Psoas muscle (tissue), 8 donors: ENCODE results near the gene PLEKHG5. TPM values are rescaled to one million over a fixed set of nuclear protein-coding genes. Genes with fewer than 3 reads are reported as not detected.
"Not testable (repeated sequence)": the region's sequence is repeated elsewhere in the genome, so short reads cannot be mapped to it uniquely, and the experiment has no call there.

Experiments used
- ATAC-seq, 4 donors: fragments of 200-7000 bp; cut with Tn5 transposase; one replicate each; pipeline ENCODE4 v1.9.1; 2020; ENCODE audit warnings: moderate library complexity in 3 of 4, mild to moderate bottlenecking in 2 of 4
- DNase-seq, 2 donors: peaks; one replicate each; pipeline ENCODE4 v3.0.0-alpha.2; 2020
- H3K27ac ChIP-seq: fragments of 200-600 bp; one replicate; pipeline ENCODE4 v1.8.0; 2022
- H3K27me3 ChIP-seq, 3 donors: fragments of 200-600 bp in 1 of 3; one replicate each; pipeline versions ENCODE4 v1.6.1 to v1.8.0; 2013 to 2022; ENCODE audit warnings: low read length in 2 of 3, mild to moderate bottlenecking in 2 of 3, moderate library complexity in 1 of 3; ENCODE audit not compliant: insufficient read depth in 3 of 3
- H3K36me3 ChIP-seq, 2 donors: fragments of 200-600 bp in 1 of 2; one replicate each; pipeline versions ENCODE4 v1.6.1 to v1.8.0; 2013 to 2022; ENCODE audit warnings: low read depth in 1 of 2, mild to moderate bottlenecking in 1 of 2, moderate library complexity in 1 of 2; ENCODE audit not compliant: insufficient read depth in 1 of 2
- H3K4me1 ChIP-seq: fragments of 200-600 bp; one replicate; pipeline ENCODE4 v1.8.0; 2022
- H3K4me3 ChIP-seq: fragments of 200-600 bp; one replicate; pipeline ENCODE4 v1.8.0; 2022; ENCODE audit warnings: mild to moderate bottlenecking
- H3K9me3 ChIP-seq: fragments of 200-600 bp; one replicate; pipeline ENCODE4 v1.8.0; 2022
- WGBS, 3 donors: extraction: QIAGEN DNeasy Blood & Tissue Kit; methylation state at CpG; one replicate each; pipeline versions ENCODE4 v1.1.6 to v1.1.7; 2013; 5-methylcytosine and 5-hydroxymethylcytosine counted together
- intact Hi-C, 2 donors: fragments of 100-400 bp; cut with DNase I; formaldehyde crosslinking; loops; one replicate each; pipeline versions ENCODE4 v1.11.0 to v1.14.2; 2022
- polyA plus RNA-seq, 3 donors: library from polyadenylated mRNA; stranded (reverse); fragments of 200-250 nt; gene quantifications; one replicate each; pipeline ENCODE4 v1.2.3, GENCODE V29; 2013
- total RNA-seq, 4 donors: library from RNA; stranded (reverse); fragmentation: NEBNext Ultra II Directional in 2 of 4; extraction: Animal tissue kit (Norgen Biotek cat#: 25700) in 2 of 4; gene quantifications; one replicate each; pipeline versions ENCODE4 v1.2.1 to v1.2.4, GENCODE V29; 2021 to 2023
- TF ChIP-seq, protein P1 (sequence below): fragments of 200-600 bp; IDR thresholded peaks from one replicate; pipeline ENCODE4 v1.8.0; 2022; ENCODE audit warnings: antibody characterized with exemption
- donor health status: healthy with polysubstance abuse.
- donor health status: DM: no; HTN: no; CAD: no; lungs with moderate emphysema.
- donor health status: Bipolar disorder and iron deficiency.
- donor health status: healthy.
- donor health status: DM: yes; HTN: yes; CAD: no.
- donor health status: DM: no; HTN: no; CAD: no.
- donor health status: DM: no; HTN: no; CAD: no.
- donor health status: DM: yes; HTN: yes; CAD: no.

PLEKHG5 gene
- total and polyA plus RNA-seq, 7 donors, result 1.5 to 3.3 (median 2.6) TPM

DNA sequence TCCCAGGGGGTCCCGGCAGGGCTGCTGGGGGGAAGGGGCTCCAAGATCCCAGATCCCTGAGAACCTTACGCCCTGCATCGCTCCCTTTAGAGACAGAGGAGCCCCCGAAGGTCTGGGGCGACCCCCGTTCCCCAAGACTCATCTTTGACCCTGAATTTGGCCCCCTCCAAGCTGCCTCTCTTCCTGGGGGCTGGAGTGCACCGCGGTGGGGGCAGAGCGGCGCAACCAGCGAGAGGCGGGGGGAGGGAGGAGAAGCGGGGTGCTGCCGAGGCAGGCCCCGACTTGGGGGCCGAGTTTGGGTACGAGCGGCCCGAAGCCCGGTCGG, 5.4 kb upstream of the PLEKHG5 start:
- H3K36me3 ChIP-seq, result no peaks in the 10 kb centered on the region
- DNase-seq (no peak), ATAC-seq (no peak)
- no peak overlapping the region for H3K27ac ChIP-seq
- H3K9me3 ChIP-seq, result no peaks in the 10 kb centered on the region
- peaks cover 12% of the 10 kb centered on the region for H3K4me1 ChIP-seq
- 7 to 17% (median 9%) methylated on average over 6 to 20 of the region's 21 CpGs for WGBS, 3 donors
- intact Hi-C loops, result no loop called here
- H3K27me3 ChIP-seq, result peaks cover 0 to 24% (median 4%) of the 10 kb centered on the region in 3 donors
- TF ChIP-seq, protein P1, sequence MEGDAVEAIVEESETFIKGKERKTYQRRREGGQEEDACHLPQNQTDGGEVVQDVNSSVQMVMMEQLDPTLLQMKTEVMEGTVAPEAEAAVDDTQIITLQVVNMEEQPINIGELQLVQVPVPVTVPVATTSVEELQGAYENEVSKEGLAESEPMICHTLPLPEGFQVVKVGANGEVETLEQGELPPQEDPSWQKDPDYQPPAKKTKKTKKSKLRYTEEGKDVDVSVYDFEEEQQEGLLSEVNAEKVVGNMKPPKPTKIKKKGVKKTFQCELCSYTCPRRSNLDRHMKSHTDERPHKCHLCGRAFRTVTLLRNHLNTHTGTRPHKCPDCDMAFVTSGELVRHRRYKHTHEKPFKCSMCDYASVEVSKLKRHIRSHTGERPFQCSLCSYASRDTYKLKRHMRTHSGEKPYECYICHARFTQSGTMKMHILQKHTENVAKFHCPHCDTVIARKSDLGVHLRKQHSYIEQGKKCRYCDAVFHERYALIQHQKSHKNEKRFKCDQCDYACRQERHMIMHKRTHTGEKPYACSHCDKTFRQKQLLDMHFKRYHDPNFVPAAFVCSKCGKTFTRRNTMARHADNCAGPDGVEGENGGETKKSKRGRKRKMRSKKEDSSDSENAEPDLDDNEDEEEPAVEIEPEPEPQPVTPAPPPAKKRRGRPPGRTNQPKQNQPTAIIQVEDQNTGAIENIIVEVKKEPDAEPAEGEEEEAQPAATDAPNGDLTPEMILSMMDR, result no peak
- peak overlapping the region; percentile 60 for H3K4me3 ChIP-seq

GRCh38 chr1:6496365-6496721, 4.9 kb upstream of the PLEKHG5 start:
- DNase-seq, result no peak
- Histone ChIP-seq H3K9me3 (no peaks in the 10 kb centered on the region), H3K27me3 (peaks cover 0 to 24% (median 4%) of the 10 kb centered on the region in 3 donors), H3K4me3 (peak overlapping the region; percentile 60), H3K27ac (no peak overlapping the region), H3K4me1 (peaks cover 6% of the 10 kb centered on the region), H3K36me3 (no peaks in the 10 kb centered on the region)
- no peak for ATAC-seq
- intact Hi-C loops, result no loop called here
- TF ChIP-seq, protein P1, result no peak
- 34 to 53% (median 34%) methylated on average over 12 to 13 of the region's 13 CpGs for WGBS, 3 donors

- intact Hi-C loops, result no loop called here
- peaks cover 0 to 26% (median 4%) of the 10 kb centered on the region in 3 donors for H3K27me3 ChIP-seq
- H3K4me1 ChIP-seq, result peaks cover 6% of the 10 kb centered on the region
- H3K9me3 ChIP-seq, result no peaks in the 10 kb centered on the region
- WGBS, 3 donors, result 75 to 80% (median 78%) methylated on average over 14 of the region's 14 CpGs
- H3K27ac ChIP-seq, result no peak overlapping the region
- DNase-seq, result no peak
- TF ChIP-seq, protein P1, result no peak
- ATAC-seq, result no peak
- no peaks in the 10 kb centered on the region for H3K36me3 ChIP-seq
- peak overlapping the region; percentile 60 for H3K4me3 ChIP-seq
Measured at GRCh38 chr1:6495540-6496364, 4.3 kb upstream of the PLEKHG5 start.

GRCh38 chr1:6495041-6495441, 3.6 kb upstream of the PLEKHG5 start:
- H3K4me3 ChIP-seq, result no peak overlapping the region
- H3K36me3 ChIP-seq, result no peaks in the 10 kb centered on the region
- H3K9me3 ChIP-seq, result no peaks in the 10 kb centered on the region
- 55 to 64% (median 61%) methylated on average over 13 of the region's 13 CpGs for WGBS, 3 donors
- TF ChIP-seq, protein P1, result no peak
- H3K4me1 ChIP-seq, result peaks cover 10% of the 10 kb centered on the region
- DNase-seq, result no peak
- intact Hi-C loops, result no loop called here
- ATAC-seq, result no peak
- no peak overlapping the region for H3K27ac ChIP-seq
- peaks cover 0 to 33% (median 4%) of the 10 kb centered on the region in 3 donors for H3K27me3 ChIP-seq

DNA sequence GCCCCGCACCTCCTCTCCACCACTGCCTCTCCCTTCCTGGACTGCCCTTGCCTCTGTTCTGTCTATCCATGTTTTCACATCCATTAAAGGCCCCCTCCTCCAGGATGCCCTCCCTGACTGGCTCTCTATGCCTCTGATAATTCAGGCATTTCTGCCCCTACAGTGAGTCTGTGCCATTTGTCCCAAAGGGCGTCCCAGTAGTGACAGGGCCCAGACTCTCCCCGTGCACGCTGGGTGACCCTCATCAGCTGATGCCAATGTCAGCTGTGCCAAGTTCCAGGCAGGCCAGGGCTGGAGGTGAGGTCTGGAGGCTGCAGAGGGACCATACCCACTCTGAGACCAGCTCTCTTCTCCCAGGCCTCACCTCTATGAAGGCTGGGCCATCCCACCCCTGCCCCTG, 3.2 kb upstream of the PLEKHG5 start:
- intact Hi-C loops, result no loop called here
- Histone ChIP-seq H3K4me1 (peaks cover 13% of the 10 kb centered on the region), H3K4me3 (no peak overlapping the region), H3K27me3 (peaks cover 0 to 35% (median 4%) of the 10 kb centered on the region in 3 donors), H3K27ac (no peak overlapping the region), H3K36me3 (no peaks in the 10 kb centered on the region), H3K9me3 (no peaks in the 10 kb centered on the region)
- no peak for ATAC-seq
- no peak for DNase-seq
- TF ChIP-seq, protein P1, result no peak
- WGBS, 3 donors, result 70 to 78% (median 75%) methylated on average over 4 of the region's 4 CpGs

GRCh38 chr1:6493834-6494223, 2.4 kb upstream of the PLEKHG5 start:
- not testable (repeated sequence) for H3K27ac ChIP-seq

More at GRCh38 chr1:6493834-6494223, 2.4 kb upstream of the PLEKHG5 start:
- H3K9me3 ChIP-seq, intact Hi-C loops, ATAC-seq, H3K4me3 ChIP-seq, H3K36me3 ChIP-seq, DNase-seq: not testable (repeated sequence)
- 75 to 90% (median 76%) methylated on average over 4 of the region's 4 CpGs for WGBS, 3 donors
- Histone ChIP-seq H3K4me1 (peaks cover 13% of the 10 kb centered on the region), H3K27me3 (peaks cover 0 to 35% (median 4%) of the 10 kb centered on the region in 3 donors)
